NCI-H82 treated with DMSO at 0.1 percent for 48 hours (cell line): ENCODE data around the gene B3GNT9.
A peak's percentile ranks its signal among the peaks of the same experiment; 100 is the strongest.

Source experiments
- DNase-seq: peaks from one replicate; lab custom pipeline; 2025; ENCODE audit not compliant: unreplicated experiment; lab: John Stamatoyannopoulos, UW

Gene B3GNT9

DNA sequence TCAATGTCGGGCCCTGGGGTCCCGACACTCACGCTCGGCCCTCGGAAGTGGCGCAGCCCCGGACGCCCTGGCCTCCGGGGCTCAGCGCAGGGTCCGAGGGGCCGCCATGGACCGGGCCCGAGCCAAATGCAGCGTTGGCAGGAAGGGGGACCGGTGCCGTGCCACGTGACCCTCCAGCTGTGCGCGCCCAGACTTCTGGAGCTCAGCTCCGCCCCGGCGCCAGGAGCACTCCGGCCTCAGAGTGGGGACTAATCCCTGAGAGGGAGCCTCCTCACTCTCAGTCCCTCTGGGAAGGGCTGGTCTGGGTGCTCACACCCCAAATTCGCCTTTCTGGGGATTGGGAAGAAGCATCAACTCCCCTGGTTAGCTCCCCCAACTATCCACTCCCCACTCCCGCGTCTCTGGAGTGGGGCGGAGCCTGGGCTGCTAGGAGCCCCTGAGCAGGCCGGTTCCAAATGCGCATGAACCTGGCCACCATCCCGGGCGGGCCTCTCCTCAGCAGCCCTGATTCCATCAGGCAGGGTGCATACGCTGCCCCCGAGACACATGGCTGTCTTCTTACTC is at the start of gene B3GNT9:
Gene B3GNT9, minus strand, starts transcription at position 166 of the 564 bp plus-strand sequence. CDS start 513 bp downstream, outside the sequence.
- DNase-seq, result no peak

GRCh38 chr16:67200491-67200890 is 49.7 kb upstream of the B3GNT9 start:
- no peak for DNase-seq

GRCh38 chr16:67199808-67200198 is 49.0 kb upstream of the B3GNT9 start:
- no peak for DNase-seq

GRCh38 chr16:67199011-67199807 is 48.4 kb upstream of the B3GNT9 start, which contains the start of gene ELMO3:
Gene ELMO3 (plus strand): TSS chr16:67199131. CDS start chr16:67199327, 196 bp downstream.
- no peak for DNase-seq

- DNase-seq, result no peak
These were observed 47.5 kb upstream of the B3GNT9 start for GRCh38 chr16:67198238-67198734.

DNA sequence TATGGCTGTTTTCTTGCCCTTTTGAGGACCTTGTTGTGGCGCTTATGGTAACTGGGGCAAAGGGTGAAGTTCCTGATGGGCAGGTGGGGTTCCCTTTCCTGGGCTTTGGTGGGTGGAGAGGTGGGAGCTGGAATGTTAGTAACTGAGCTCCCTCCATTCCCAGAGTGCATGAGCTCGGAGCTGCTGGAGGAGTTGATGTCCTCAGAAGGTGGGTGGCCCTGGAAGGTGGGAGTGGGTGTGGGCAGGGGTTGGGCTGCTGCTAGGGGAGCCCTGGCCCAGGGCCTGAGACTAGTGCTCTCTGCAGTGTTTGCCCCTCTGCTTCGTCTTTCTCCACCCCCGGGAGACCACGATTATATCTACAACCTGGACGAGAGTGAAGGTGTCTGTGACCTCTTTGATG is 46.9 kb upstream of the B3GNT9 start:
- no peak for DNase-seq

DNA sequence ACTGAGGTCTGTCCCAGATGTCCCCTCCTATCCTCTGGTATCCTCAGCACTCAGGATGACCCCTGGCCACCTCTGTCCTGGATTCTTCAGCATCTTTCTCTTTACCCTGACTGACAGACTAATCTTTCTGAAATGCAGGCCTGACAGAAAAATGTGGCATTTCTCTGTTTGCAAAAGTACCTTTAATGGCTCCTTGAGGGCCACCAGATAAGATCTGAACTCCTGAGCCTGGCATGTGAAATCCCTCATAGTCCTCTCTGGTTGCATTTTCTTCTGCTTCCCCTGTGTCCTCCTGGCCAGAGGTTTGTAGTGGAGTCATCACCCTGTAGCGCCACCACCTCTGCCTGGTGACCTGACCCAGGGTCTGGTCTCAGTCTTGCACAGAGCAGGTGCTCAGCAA is 46.1 kb upstream of the B3GNT9 start:
- DNase-seq, result no peak

DNA sequence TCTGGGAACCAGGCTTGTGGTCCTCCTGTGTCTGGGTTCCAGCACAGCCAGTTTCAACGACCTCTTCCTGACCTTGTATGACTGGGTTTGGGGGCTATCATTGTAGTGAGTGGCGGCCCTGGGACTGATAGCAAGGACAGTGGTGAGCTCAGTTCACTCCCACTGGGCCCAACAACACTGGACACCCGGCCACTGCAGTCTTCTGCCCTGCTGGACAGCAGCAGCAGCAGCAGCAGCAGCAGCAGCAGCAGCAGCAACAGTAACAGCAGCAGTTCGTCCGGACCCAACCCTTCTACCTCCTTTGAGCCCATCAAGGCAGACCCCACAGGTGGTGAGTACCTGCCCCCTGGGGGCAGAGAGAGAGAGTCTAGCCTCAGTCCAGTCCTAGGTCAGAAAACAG is 44.9 kb upstream of the B3GNT9 start:
- DNase-seq, result no peak

GRCh38 chr16:67194260-67194659 is 43.5 kb upstream of the B3GNT9 start:
- no peak for DNase-seq

- DNase-seq, result no peak
These were observed 42.7 kb upstream of the B3GNT9 start for GRCh38 chr16:67193536-67193935.

- DNase-seq, result no peak
These were observed 42.1 kb upstream of the B3GNT9 start for GRCh38 chr16:67192781-67193361.

- peak; percentile 65 for DNase-seq
These were observed 41.3 kb upstream of the B3GNT9 start, which contains the start of gene E2F4 for GRCh38 chr16:67191995-67192681. Gene E2F4 (plus strand): TSS chr16:67192155. CDS start chr16:67192228, 73 bp downstream.

DNA sequence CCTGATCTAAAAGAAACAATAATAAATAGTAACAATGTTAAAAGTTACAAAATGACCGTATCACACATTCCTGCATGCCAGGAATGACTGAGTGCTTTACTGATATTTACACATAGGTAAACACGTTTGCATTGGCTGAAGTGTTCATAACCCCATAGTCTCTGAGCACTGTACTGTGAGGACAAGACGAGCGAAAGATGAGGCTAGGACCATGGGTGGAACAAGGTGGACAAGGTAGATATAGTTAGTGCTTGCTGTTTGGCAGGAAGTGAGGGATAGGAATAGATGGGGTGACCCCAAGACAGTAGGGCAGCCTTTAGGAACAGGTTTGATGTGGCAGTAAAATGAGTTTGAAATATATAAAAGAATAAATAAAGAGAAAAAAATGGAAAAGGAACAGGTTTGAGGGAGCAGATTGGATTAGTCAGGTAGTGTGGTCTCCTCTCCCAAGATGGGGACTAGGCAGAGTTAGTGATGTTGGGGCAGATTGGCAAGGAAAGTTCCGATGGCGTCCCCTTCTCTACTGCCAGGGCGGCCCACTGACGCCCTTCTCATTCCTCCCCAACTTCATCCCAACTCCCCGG is 40.7 kb upstream of the B3GNT9 start:
- no peak for DNase-seq

DNA sequence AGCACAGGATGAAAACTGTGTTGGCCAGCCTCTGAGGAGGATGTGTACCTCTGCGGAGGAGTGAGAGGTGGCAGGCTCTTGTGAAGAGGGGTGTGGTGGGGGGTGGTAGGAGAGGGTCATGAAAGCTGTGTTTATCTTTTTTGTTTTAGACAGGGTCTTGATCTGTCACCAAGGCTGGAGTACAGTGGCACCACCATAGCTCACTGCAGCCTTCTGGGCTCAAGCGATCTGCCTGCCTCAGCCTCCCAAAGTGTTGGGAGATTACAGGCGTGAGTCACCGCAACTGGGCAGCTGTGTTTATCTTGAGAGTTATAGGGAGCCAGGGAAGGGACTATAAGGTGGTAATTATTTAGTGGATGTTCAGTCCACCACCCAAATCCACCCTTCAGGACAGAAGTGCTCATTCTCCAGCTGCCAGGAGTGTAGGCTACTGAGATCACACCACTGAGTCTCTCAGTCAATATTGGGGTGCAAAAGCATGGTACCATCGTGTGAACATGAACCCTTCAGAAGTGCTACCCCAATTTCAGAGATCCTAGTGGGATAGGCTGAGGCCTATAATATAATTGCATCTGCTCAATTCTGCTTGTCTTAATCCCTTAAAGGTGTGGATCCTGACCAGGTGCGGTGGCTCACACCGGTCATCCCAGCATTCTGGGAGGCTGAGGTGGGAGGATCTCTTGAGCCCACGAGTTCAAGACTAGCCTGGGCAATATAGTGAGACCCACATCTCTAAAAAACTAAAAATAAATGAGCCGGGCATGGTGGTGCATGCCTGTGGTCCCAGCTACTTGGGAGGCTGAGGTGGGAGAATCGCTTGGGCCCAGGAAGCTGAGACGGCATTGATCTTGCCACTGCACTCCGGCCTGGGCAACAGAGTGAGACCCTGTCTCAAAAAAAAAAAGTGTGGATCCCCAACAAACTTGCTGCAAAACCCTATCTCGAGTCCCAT is 39.9 kb upstream of the B3GNT9 start:
- no peak for DNase-seq

DNA sequence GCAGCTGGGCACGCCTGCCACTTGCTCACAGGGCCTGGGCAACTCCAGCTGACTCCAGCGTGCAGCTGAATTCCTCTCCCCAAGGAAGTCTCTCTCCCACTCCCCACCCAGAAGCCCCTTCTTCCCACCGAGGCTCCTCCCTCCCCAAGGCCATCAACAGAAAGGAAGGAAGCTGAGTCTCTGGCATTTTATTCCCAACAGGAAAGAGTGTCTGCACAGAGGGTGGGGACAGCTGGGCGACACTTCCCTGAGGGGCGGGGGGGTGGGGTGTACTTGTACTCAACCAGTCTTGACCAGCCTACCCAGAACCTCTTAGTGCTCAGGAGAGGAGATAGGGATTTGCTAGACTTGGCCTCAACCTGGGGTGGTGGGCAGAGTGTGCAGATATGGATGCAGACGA is 39.2 kb upstream of the B3GNT9 start, which contains the start of gene EXOC3L1:
Gene EXOC3L1, minus strand, starts transcription at position 96 of the 400 bp plus-strand sequence. CDS start 460 bp downstream, outside the sequence.
- no peak for DNase-seq

DNA sequence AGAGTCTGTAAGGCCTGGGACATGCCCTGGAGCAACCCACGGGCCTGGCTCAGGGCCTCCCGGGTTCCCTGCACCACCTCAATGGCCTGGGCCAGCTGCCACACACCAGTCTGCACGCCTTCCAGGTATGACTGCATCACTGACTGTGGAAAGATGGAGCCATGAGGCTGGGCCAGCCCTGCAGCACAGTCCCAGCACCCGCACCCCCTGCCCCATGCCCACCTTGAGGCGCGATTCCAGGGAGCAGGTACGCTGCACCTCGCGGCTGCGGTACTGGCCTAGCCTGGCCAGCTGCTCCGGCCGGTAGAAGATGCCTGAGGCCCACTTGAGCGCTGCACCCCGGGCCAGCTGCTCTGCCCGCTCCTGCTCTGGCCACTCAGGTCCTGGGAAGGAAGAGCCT is 38.0 kb upstream of the B3GNT9 start:
- DNase-seq, result no peak

GRCh38 chr16:67188323-67188722 is 37.5 kb upstream of the B3GNT9 start:
- DNase-seq, result no peak

DNA sequence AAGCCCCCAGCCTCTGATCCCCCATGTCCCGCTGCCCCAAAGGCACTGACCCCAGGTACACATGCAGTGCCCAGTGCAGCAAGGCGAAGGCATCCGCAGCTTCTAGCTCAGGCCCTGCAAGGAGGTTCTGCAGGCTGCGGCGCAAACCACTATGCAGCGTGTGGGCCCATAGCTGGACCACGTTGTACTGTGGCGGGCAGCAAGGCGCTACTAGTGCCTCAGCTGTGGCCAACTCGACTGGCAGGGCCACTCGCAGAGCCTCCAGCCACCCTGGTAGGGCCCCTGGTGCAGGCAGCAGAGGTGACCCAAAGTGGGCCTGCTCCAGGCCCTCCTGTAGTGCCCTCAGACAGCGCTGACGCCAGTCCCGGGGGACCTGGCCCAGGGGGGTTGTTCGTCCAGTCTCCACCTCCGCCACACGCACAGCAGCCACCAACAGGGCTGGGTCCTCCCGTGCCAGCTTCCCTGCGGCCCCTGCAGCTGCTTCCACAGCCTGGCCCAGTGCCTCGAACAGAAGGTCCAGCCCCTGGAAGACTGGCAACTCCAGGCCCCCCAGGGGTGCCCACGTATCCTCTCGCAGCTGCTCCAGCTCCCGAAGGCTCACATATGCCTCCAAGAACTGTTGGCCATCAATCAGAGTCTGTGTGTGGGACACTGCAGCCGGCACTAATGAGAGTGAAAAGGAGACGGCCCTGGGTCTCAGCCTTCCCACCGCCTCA is 36.5 kb upstream of the B3GNT9 start:
- DNase-seq, result no peak

DNA sequence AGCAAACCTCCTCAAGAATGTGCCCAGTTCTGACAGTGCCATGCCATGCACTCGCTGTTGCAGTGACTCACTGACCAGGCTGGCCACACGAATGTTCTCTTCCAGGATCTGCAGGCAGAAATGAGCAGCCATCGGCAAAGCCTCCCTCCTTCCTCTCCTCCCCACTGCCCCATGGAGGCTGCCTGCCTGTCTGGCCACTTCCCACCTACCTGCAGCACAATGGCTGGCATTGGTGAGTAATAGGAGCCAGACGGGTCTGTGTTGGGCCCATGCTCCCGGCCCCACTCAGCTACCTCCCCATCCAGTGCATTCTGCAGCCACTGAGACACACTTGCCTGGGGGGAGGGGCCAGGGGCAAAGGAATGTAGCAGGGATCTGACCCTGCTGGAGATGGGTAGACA is 35.8 kb upstream of the B3GNT9 start:
- DNase-seq, result no peak
